Activated CD8-positive, alpha-beta memory T cell treated with anti-CD3 and anti-CD28 coated beads, Interleukin-2, amount 50 U/mL, for 48 hours (primary cell): ENCODE results near the gene SYNPO2.
"Not testable (repeated sequence)": the region's sequence is repeated elsewhere in the genome, so short reads cannot be mapped to it uniquely, and the experiment has no call there.

ENCODE experiments used
- DNase-seq: peaks from one replicate; pipeline ENCODE4 v3.0.0-alpha.2; 2020

SYNPO2 gene

GRCh38 chr4:118939169-118939783 is 50.6 kb downstream of the SYNPO2 start:
- DNase-seq: no peak

DNA sequence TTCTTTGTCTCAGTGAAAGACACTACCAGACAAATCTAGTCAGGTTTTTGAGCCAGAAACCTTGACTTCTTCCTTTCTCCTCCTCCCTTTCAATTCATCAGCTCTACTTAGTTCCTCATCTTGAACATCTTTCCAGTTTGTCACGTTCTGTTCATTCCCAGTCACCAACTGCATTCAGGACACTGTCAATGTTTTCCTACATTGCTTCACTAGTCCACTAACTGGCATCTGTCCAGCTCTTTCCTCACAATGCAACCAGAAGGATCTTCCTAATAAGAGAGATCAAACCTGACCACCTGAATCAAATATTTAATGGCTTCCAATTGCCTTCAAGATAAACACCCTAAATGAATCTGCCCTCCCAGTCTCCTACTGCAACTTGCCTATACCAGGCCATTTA is 52.5 kb downstream of the SYNPO2 start:
- DNase-seq: no peak

- no peak for DNase-seq
These were observed 53.1 kb downstream of the SYNPO2 start for GRCh38 chr4:118941799-118942198.

GRCh38 chr4:118942465-118942864 is 53.8 kb downstream of the SYNPO2 start:
- no peak for DNase-seq

- DNase-seq: no peak
These were observed 58.4 kb downstream of the SYNPO2 start for GRCh38 chr4:118947095-118947494.

- DNase-seq: no peak
These were observed 60.0 kb downstream of the SYNPO2 start for GRCh38 chr4:118948545-118949144.

DNA sequence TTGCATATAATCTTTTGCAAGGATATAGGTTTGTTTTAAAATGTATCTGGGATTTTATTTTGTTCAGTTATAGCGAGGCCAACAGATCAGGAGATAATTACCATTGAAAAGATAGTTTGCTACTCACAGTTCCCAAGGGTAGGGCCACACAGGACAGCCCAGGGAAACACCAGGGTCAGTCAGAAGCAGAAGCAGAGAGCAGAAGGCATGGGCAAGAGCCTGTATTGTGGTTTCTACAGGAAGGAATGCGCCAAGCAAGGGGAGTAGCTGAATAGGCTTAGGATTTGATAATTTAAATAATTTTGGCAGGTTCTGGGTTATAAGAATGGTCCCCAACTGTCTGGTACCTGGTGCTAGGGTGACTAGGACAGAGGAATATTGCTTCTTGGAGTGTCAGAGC is 61.6 kb downstream of the SYNPO2 start:
- no peak for DNase-seq

DNA sequence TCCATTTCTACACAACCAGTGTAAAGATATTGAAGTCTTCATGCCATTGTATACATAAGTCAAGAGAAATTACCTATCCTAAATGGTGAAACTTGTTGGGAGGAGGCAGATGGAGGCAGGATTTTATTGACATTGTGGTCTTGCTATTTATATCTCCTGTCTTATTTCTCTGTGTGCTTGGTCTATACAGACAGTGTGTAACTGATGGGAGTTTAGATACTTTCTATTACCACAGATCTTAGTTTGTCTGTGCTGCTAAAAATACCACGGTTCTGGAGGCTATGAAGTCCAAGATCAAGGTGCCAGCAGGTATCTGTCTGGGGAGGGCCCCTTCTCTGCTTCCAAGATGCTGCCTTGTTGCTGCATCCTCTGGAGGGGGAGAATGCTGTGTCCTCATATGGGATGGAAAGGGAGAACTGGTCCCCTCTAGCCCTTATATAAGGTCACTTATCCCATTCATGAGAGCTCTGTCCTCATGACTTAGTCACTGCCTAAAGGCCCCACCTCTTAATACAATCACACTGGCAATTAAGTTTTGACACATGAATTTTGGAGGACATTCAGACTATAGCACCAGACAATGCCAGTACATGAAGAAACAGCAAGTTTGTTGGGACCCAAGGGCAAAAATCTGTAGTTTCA is 62.4 kb downstream of the SYNPO2 start:
- DNase-seq: no peak

DNA sequence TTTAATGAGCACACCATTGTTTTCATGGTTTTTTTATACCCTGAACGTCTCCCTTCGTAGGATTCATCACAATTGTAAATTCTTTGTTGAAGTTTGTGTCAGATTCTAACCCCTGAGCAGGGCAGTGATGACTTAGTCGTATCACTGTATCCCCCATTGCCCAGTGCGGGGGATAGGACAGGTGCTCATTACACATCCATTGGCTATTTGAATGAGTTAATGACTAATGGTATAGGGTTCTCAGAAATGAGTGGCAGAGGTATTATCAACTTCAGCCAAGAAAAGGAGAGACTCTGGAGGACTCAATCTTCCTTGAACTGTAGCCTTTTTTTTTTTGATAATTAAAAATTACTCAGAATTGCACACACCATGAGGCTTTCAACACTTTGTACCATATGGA is 64.6 kb downstream of the SYNPO2 start:
- no peak for DNase-seq

- no peak for DNase-seq
These were observed 65.6 kb downstream of the SYNPO2 start for GRCh38 chr4:118954246-118954645.

DNA sequence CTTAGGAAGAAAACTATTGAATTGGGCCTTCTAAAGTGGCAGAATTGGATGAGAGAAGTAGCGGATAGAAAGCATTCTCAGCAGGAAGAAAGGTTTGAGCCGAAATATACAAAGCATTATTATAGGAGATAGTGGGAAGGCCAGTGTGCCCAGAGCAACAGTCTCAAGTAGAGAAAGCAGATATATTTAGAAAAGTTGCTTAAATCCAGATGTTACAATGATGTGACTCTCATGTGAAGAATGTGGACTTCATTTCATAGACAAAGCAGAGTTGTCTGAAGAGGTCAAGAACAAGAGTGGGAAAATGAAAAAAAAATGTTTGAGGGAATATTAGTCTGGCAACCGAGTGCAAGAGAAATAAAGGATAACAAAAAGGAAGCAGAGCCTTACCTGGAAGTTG is 66.9 kb downstream of the SYNPO2 start:
- no peak for DNase-seq

DNA sequence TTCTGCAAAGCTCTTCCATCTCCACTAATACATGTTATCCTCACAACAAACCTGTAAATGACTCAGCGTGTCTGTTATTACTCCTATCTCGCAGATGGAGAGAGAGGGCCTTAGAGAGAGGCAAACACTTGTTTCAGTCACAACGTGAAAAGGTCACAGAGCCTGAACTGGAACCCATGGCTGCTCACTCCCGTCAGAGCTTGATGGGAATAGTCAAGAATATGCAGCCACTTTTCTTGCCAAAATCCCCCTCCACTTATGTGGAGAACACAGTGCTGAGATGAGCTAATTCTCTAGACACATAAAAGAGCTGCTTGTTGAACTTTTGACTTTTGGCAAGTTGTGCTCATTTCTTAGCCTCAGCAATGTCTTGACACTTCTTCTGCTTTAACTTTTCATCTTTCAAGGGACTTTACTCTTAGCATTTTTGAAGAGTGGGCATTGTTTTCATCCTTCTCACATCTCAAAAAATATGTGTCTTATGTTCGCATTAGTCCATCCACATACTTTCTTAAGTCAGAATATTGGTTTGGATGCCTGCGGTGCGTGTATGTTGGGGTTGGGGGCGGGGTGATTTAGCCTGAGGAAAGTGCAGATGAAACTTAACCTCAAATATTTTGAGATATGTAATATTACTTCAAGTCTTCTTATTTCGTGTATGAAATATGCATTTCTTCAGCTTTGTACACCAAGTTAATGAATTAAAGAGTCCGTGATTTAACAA is 69.2 kb downstream of the SYNPO2 start:
- no peak for DNase-seq

- no peak for DNase-seq
These were observed 73.9 kb downstream of the SYNPO2 start for GRCh38 chr4:118962540-118962939.

- DNase-seq: no peak
These were observed 76.3 kb downstream of the SYNPO2 start for GRCh38 chr4:118964891-118965411.

DNA sequence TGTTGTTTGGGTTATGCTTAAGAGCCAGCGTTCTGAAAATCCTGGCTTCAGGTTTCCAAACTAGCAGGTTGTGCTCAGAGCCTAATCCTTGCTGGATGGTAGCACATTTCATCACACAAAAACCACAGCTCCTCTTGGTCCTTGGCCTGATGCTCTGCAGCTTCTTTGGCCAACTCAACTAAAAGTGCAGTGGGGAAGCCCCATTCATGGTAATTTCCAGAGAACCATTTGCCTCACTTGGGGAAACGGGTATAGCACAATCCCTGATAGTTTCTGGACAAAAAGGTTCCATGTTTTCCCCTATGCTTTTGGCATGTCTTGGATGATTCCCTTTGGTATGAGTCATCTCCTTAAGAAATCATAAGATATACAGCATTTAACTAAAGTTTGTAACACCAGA is 78.7 kb downstream of the SYNPO2 start:
- DNase-seq: no peak

GRCh38 chr4:118968005-118968404 is 79.4 kb downstream of the SYNPO2 start:
- DNase-seq: no peak

- no peak for DNase-seq
These were observed 80.2 kb downstream of the SYNPO2 start for GRCh38 chr4:118968813-118969212.

DNA sequence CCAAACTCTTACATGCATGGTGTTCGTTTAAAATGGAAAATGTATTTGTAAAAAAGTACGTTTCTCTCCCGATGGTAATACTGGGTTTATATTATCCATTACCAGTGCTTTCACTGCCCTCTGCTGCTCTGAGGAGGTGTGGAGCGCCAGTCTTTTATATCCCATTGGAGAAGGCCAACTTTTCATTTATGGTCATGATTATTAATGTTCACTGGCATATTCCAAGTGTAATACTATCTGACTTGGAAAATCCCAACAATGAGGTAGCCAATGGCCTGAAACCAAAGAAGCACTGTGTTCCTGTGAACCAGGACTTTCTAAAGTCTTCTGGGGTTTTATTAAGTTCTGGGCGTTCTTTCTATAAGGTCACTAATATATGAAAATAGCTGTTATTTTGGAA is 80.7 kb downstream of the SYNPO2 start:
- no peak for DNase-seq

DNA sequence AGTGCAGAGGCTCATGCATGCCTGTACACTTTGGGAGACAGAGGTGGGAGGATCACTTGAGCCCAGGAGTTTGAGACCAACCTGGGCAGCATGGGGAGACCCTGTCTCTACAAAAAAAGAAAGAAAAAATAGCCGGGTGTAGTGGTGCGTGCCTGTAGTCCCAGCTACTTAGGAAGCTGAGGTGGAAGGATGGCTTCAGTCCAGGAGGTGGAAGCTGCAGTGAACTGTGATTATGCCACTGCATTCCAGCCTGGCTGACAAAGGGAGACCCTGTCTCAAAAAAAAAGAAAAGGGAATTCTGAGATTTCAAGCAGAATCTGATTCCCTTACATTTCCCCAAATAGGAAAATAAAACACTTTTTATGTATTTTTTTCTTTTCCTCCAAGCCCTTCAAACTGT is 83.5 kb downstream of the SYNPO2 start:
- DNase-seq: no peak

- no peak for DNase-seq
These were observed 84.6 kb downstream of the SYNPO2 start for GRCh38 chr4:118973295-118973694.

- no peak for DNase-seq
These were observed 86.1 kb downstream of the SYNPO2 start for GRCh38 chr4:118974758-118975157.

DNA sequence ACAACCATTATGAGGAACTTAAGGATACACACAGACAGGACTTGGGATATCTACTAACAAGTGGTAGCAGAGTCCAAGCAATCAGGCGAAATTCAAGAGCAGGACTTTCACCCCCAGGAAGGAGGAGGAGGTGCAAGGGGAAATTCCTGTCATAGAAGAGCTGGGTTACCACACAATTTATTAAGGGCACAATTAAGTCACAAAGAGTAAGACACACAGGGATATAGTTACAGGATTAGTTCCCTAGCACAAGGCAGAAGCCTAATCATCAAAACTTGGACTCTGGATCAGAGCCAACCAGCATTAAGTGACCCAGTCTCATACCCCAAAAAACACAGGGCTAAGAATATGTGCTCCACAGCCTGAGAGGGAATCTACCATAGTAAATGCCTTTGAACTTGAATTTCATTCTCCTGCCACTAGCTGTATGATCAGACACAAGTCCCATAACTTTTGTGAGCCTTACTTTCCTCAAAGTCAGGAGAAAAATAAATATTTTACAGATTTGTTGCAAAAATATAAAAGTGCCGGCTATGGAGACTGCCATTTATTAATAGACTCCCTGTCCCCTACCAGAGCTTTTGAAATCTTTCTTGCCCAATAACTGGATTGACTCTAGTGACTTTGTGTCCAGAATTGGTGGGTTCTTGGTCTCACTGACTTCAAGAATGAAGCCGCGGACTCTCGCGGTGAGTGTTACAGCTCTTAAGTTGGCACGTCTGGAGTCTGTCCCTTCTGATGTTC is 87.0 kb downstream of the SYNPO2 start:
- DNase-seq: no peak

GRCh38 chr4:118976193-118976560 is 87.5 kb downstream of the SYNPO2 start:
- not testable (repeated sequence) for DNase-seq
